Prostate gland (tissue), 2 donors: ENCODE data around the gene TMEM18.

ENCODE experiments used
- CTCF ChIP-seq, 4 experiments: fragments of 200-600 bp in 2 of 4; fragments of 450-650 bp in 2 of 4; sonication (generic) in 2 of 4; IDR thresholded peaks; 1 replicate in 3 of 4; 2 replicates in 1 of 4; pipeline ENCODE4 v1.5.1; 2016 to 2019; ENCODE audit warnings: antibody characterized with exemption in 4 of 4, mild to moderate bottlenecking in 2 of 4, moderate library complexity in 2 of 4
- POLR2A ChIP-seq: fragments of 450-650 bp; IDR thresholded peaks from one replicate; pipeline ENCODE4 v1.6.1; 2016; ENCODE audit warnings: antibody characterized with exemption, mild to moderate bottlenecking
- POLR2AphosphoS5 ChIP-seq: sonication (generic); formaldehyde crosslinking; IDR thresholded peaks from one replicate; pipeline ENCODE4 v1.6.1; 2017; ENCODE audit warnings: antibody characterized with exemption

GRCh38 chr2:625415-626333 lies 51.5 kb downstream of the TMEM18 start:
- TF ChIP-seq POLR2A (no peak), CTCF (IDR thresholded peaks at IDR 0.05) (no peak), POLR2AphosphoS5 (no peak)
